DND-41 (cell line): ENCODE results near the gene MARVELD2.

Experiments used
- ATAC-seq: fragments of 200-7000 bp; cut with Tn5 transposase; 3 replicates; pipeline ENCODE4 v1.9.1; 2021; ENCODE audit warnings: low read depth; ENCODE audit not compliant: insufficient read depth
- DNase-seq: peaks from one replicate; pipeline ENCODE4 v3.0.0-alpha.2; 2020
- H2AFZ ChIP-seq: 2 replicates; pipeline ENCODE4 v1.6.0; 2012; ENCODE audit warnings: low read depth, low read length
- H3K27ac ChIP-seq: 2 replicates; pipeline ENCODE4 v1.5.1; 2012; ENCODE audit warnings: low read length, inconsistent platforms
- H3K27me3 ChIP-seq: fragments of 200-600 bp; sonication (generic); 2 replicates; pipeline ENCODE4 v1.6.0; 2012; ENCODE audit warnings: low read length, mild to moderate bottlenecking, inconsistent platforms; ENCODE audit not compliant: insufficient read depth, poor library complexity
- H3K36me3 ChIP-seq: 2 replicates; pipeline ENCODE4 v1.5.1; 2012; ENCODE audit warnings: low read length, inconsistent platforms; ENCODE audit not compliant: insufficient read depth
- H3K4me1 ChIP-seq: 2 replicates; pipeline ENCODE4 v1.5.1; 2012; ENCODE audit warnings: mild to moderate bottlenecking, low read length; ENCODE audit not compliant: insufficient read depth
- H3K4me2 ChIP-seq: 2 replicates; pipeline ENCODE4 v1.6.0; 2012; ENCODE audit warnings: mild to moderate bottlenecking, moderate library complexity, low read length, inconsistent platforms; ENCODE audit not compliant: insufficient read depth
- H3K4me3 ChIP-seq, 2 experiments: fragments of 200-600 bp in 1 of 2; shearing (Covaris generic) in 1 of 2; 2 replicates each; pipeline ENCODE4 v1.5.1; 2012 to 2016; ENCODE audit warnings: inconsistent platforms in 2 of 2, low read length in 2 of 2, mild to moderate bottlenecking in 2 of 2, low read depth in 1 of 2, moderate library complexity in 1 of 2
- H3K79me2 ChIP-seq: 2 replicates; pipeline ENCODE4 v1.6.0; 2012; ENCODE audit warnings: low read length, inconsistent platforms; ENCODE audit not compliant: insufficient read depth
- H3K9ac ChIP-seq: 2 replicates; pipeline ENCODE4 v1.6.0; 2012; ENCODE audit warnings: low read depth, mild to moderate bottlenecking, inconsistent platforms, low read length, moderate library complexity
- H3K9me3 ChIP-seq: 2 replicates; pipeline ENCODE4 v1.5.1; 2012; ENCODE audit warnings: low read length, moderate library complexity, mild to moderate bottlenecking, inconsistent platforms; ENCODE audit not compliant: insufficient read depth, severe bottlenecking
- H4K20me1 ChIP-seq: 2 replicates; pipeline ENCODE4 v1.6.0; 2012; ENCODE audit warnings: low read length; ENCODE audit not compliant: insufficient read depth
- CTCF ChIP-seq: IDR thresholded peaks from 2 replicates; pipeline ENCODE4 v1.5.1; 2012; ENCODE audit warnings: borderline replicate concordance, low read length, moderate library complexity, mild to moderate bottlenecking; ENCODE audit not compliant: poor library complexity, severe bottlenecking; ENCODE audit errors: extremely low read depth
- EZH2 ChIP-seq: IDR thresholded peaks from 3 replicates; pipeline ENCODE4 v1.6.1; 2012; ENCODE audit warnings: borderline replicate concordance, low read depth, mild to moderate bottlenecking, moderate library complexity, low read length, inconsistent platforms; ENCODE audit not compliant: severe bottlenecking

Gene MARVELD2

GRCh38 chr5:69492923-69493395 is 78.0 kb downstream of the MARVELD2 start:
- Histone ChIP-seq H3K4me3 (no peak overlapping the region), H3K27ac (no peak overlapping the region), H2AFZ (no peak overlapping the region), H3K9me3 (no peaks in the 10 kb centered on the region), H3K79me2 (no peaks in the 10 kb centered on the region), H4K20me1 (no peaks in the 10 kb centered on the region), H3K4me2 (no peak overlapping the region), H3K4me1 (no peaks in the 10 kb centered on the region), H3K9ac (no peak overlapping the region), H3K36me3 (no peaks in the 10 kb centered on the region), H3K27me3 (peaks cover 9% of the 10 kb centered on the region)
- DNase-seq: no peak
- no peak for ATAC-seq
- TF ChIP-seq EZH2: no peak
- TF ChIP-seq CTCF: no peak

DNA sequence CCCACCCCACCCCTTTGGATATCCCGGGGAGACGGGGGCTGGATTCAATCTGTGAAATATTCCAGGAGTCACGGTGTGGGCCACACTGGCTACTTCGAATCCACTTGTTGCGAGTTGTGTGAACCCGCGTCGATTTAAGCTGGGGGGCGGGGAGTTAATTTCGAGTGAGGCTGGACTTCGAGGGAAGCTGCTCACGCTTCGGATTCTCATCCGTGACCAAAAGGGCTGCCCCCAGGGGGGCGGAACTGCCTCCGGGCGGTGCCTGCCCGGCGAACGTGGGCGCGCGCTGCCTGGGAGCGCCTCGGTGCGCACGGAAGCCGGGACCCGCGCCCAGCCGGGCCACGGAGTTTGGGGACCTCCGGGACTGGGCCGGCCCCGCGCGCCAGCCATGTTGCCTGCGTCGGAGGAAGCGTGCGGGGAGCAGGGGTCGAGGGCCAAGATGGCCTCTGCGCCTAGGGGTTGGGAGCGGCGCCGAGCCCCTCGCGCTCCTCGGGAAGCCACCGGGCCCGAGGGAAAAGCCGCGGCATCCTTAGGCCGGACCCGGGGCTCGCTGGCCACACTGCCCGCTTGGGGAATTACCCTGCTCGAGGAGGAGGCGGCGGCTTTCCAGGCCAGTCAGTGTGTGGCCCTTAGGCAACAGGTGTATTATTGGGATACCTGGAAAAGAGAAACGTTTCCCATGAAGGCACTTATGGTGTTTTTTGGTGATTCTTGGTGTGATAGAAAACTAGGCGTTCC is 78.6 kb downstream of the MARVELD2 start:
- H3K36me3 ChIP-seq: no peaks in the 10 kb centered on the region
- no peak overlapping the region for H3K4me2 ChIP-seq
- DNase-seq (no peak), ATAC-seq (no peak)
- no peaks in the 10 kb centered on the region for H3K79me2 ChIP-seq
- H3K4me3 ChIP-seq: no peak overlapping the region
- H2AFZ ChIP-seq: no peak overlapping the region
- H3K9ac ChIP-seq: no peak overlapping the region
- H3K27me3 ChIP-seq: peaks cover 9% of the 10 kb centered on the region
- no peaks in the 10 kb centered on the region for H3K4me1 ChIP-seq
- no peaks in the 10 kb centered on the region for H4K20me1 ChIP-seq
- TF ChIP-seq EZH2 (no peak), CTCF (no peak)
- no peaks in the 10 kb centered on the region for H3K9me3 ChIP-seq
- H3K27ac ChIP-seq: no peak overlapping the region
